ENCODE measurements around the gene JDP2.

JDP2 gene

DNA sequence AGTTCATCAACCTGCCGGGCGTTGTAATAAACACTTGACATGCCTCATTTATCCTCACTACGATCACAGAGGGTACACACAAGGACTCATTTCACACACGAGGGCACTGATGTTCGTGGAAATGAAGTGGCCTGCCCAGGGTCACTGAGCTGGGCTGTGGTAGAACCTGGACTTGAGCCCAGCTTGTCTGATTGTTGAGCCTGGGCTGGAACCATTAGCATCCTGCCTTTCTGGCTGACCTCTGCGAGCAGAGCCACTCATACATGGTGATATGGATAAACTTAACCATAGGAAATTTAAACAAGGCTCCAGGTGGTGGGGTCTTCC, 16.6 kb upstream of the JDP2 start:
- no peak for DNase-seq

DNA sequence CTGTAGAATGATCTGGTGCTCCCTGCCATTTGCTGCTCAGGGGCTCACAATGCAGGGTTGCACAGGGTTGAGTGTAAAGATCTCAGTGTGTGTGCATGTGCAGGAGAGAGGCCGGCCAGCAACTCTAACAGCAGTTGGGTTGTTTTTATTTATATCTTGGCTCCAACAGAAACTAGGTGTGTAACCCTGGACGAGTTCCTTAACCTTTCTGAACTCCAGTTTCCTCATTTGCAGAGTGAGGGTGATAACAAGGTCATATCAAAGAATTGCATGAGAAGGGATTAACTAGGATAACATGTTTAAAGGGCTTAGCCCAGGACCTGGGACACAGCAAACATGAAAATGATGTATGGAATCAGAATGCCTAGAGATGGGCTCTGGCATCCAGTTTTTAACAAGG, 14.8 kb upstream of the JDP2 start:
- DNase-seq: no peak

DNA sequence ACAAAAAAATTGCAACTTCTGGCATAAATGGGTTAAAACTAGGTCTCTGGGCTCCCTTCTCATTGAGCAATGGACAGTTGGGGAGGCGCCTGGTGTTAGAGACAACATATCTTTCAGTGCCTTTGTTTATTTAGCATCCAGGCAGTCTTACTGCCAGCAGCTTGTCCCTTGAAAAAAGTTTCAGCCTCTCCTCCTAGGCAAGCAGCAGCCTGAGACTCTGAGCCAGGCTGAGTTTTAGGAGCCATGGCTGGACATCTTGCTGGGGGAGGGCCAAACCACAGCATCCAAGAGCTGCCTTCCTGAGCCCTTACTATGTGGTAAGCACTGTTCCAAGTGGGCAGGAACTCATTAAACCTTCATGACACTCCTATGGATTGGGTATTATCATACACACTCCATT, 10.1 kb upstream of the JDP2 start:
- DNase-seq: peak; percentile 15 to 22

DNA sequence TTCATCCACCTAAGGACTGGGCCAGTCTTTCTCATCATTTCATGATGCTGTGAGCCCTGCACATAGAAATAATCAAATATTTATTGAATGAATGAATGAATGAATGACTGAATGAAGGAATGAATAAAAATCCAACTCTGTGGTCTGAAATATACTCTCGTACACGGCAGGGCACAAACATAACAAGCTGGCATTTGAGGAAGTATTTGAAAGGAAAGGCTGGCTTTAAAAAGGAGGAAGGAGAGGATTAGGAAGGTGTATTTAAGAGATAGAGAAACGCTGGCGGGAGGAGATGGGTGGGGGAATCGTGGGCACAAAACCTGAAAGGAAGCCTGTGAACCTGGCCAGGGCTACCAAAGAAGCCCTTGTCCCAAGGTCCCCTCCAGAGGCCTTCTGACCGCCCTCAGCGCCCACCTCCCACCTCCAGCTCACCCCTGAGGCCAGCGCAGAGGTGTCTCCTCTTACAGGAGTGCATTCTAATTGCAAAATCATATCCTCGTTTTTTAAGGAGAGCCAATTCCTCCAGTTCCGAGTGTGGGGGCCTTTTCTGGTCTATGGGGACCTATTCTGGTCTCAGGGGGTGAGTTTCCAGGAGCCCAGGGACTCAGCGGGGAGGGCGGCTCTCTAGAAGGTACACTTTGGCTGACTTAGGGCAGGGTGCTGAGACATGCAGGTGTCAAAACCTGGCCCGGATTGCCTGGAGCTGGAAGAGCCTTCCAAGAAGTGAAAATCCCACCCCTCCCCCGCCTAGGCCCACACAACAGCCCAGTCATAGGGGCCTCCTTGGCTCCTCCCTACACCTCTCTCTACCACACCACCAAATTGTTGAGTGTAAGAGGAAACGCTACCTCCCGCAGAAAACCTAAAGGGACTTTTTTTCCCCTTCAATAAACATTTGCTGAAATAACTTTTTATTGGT, 8.7 kb upstream of the JDP2 start:
- peak; percentile 57 to 78 for DNase-seq

DNA sequence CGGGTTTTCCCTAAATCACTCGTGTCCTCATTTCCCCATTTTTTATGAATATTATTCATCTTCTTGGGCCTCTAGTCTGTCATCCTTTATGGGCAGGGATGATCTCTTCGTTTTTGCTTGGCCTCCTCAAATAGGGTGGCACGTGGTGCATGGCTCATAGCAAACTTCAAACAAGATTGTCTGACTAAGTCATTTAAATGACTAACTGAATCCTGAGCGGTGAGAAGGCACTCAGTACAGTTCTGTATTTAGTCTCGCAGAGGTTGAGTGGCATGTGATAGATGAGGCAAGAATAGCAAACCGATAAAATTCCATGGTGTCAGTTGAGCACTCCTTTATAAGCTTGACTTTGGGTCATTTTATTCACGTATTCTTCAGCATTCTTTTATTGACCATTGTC, 5.7 kb upstream of the JDP2 start:
- no peak for DNase-seq

DNA sequence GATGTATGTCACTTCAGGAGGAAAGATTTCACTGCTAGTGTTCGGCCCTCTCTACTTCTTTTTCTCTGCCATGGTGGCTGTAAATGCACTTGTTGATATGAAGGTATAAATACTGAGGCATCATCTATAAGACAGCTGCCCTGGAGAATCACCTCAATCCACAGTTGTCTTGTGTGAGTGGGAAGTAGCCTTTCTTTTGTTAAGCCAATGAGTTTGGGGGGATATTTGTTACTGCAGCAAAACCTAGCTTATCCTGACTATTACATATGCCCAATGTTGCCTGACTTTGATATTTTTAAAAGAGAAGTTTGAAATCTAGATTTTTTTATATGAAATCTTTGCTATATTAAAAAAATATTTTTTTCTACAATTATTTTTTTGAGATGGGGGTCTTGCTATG, 3.3 kb upstream of the JDP2 start:
- DNase-seq: no peak

DNA sequence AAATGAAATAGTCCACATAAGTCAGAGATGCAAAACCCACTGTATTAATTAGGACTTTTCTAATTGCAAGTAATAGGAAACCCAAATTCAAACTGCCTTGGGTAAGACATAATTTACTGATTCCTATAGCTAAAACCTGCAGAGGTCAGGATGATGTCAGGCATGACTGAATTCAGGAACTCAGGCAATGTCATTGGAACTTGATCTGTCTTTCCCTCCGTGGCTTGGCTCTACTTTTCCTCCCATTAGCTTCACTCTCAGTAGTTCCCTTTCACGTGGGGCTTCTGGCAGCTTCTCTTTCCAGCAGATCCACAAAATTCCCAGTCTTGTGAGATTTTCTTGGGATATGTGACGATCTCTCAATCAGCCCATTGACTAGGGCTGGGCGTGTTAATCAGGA, 2.4 kb upstream of the JDP2 start:
- no peak for DNase-seq

DNA sequence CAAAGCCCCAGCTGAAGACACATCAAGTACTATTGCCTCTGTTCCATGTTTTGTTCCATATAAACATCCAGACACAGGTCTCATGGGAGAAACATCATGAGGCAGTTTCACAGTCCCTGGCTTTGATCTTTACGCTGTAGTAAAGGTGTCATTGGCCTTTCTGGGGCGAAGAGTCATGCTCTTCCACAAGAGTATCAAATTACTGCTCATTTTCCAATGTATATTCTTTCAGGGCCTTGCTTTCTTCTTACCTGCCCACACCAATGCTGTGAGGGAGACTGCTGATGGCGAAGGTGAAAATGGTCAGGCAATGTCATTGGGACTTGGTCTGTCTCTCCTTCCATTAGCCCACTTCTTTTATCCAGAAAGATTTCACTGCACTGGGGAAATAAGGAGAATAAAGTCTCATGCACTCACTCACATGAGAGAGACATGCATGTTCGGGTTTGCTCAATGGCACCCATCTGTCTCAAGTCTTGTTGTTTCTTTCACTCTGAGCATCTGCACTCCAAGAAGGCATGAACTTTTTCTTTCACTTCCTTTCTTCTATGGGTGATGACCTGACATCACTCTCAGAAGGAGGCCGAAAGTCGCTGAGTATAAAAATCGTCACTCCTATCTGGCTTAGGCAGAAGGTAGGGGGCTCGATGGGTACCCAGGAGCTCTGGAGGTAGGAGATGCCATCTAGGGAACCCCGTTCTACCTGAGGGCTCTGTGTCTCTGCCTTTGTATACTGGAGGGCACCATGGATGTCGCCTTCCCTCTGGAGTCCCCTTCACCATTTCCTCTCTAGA, 1.3 kb upstream of the JDP2 start:
- DNase-seq: no peak

DNA sequence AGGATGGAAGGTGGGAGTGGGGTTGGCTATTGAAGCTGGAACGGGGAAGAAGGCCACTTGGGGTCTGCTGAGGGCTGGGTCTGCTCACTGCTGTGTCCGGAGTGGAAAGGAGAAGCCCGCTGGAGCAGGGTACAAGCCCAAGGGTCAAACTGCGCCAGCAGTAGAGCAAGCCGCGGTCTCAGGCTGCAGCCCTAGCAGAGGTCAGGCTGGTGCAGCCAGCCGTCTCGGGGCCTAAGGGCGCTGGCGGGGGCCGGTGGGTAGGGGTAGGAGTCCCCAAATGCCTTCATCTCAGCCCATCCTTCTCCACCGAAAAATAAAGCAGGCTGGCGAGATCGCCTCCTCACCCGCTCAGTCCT, 718 bp upstream of the JDP2 start:
- DNase-seq: no peak

DNA sequence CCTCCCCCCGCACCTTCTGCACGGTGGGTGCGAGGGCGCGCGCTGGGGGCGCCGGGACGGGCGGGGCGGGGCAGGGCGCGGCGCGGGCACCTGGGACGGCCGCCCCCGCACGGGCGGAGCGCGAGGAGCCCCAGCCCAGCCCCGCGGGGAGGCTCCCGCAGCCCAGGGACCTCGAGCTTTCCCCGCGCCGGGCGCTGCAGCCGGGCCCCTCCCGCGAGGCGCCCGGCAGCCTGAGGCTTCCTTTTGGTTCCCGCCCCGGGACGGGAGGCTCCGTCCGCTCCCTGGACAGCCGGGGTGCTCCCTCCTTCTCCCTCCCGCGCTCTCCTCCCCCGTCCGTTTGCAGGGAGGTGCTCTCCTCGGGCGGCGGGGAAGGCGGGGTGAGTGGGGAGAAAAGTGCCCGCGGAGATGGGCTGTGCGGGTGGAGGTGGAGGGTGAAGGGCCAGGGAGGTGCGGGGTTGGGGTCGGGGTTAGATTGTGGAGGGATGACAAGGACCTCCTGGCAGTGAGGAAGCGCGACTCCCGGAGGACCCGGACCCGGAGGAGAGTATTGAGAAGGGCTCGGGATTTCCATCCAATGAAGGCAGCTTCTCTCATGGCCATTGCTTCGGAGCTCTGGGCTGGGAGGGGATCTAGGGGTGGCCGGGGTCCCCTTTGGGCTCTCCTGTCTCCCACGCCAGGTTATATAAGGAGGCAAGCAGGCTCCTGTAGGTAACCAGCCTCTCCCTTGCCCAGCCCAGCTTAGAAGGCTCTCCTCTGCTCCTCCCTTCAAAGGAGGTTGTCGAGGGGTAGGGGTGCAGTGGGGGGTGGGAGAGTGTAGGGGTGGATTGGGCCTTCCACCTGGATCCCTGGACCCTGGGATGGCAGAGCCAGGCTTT, 645 bp downstream of the JDP2 start:
- DNase-seq: peak in 1 of 2 experiments; percentile 20

DNA sequence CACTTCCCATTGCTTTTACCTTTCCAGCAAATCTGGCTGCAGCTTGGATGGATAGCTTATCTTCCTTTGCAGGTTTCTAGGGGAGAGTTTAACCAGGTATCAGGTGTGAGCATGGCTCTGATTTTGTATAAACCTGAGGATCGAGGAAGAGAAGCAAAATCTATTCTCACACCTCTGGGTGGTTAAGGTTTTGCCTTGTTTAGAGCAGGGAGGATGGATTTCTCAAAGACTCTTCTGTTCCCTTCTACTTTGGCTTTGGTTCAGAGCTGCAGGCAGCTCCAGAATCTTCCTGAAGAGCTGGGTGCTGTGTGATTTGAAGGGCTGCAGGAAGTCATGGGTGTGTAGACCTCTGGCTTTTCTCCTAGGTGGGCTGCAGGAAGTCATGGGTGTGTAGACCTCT, 1.7 kb downstream of the JDP2 start:
- no peak for DNase-seq

DNA sequence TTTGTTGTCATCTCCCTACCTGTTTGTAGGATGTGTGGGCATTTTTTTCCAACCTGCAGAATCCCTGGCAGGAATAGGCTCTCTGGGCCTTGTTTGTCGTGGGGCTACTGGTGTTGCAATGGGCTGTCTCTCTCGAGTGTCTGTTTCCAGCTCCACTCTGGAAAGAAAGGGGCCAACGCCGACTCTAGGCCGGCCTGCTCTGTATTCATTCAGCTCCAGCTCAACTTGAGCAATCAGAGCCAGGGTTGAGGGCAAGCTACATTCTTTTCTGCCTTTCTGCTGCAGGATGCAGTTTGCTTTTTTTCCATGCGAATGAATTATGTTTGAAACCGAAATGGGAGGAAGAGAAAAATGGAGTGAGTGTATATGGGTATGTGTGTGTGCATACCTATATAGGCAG, 2.3 kb downstream of the JDP2 start:
- DNase-seq: no peak

DNA sequence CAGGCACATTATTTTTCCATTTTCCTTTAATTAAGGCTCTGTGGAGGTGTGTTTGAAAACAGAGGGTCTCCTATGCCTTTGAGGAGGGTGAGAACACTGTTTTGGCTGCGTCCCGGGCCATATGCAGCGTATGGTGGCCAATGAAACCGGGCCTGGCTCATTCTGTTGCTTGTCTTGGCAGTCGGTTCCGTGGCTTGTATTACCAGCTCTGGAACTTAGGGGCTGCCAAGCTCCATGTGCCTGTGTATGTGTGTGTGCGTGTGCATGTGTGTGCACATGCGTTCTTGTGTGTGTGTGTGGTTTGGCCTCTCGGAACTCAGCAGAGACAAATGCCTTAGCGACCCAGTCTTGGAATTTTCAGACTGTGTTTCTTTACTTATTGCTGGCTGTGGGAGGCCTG, 2.7 kb downstream of the JDP2 start:
- peak in 1 of 2 experiments; percentile 19 for DNase-seq

DNA sequence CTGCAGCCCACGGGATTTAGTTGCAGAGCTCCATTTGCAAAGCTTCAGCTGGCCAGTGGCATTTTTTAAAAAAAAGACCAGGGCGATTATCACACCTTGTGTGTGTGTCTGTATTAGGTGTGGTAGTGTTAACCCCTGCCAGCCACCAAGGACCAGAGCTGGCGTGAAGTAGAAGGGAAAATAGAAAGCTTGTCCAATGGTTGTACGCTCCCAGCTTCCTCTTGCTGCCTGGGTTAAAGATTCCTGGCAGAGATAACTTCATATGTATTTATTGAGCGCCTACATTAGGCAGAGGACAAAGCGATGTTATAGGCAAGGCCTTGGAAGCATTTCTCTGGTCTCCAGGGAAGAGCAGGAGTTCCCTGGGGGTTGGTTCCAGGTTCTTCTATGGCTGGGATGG, 3.2 kb downstream of the JDP2 start:
- peak in 1 of 2 experiments; percentile 15 for DNase-seq

DNA sequence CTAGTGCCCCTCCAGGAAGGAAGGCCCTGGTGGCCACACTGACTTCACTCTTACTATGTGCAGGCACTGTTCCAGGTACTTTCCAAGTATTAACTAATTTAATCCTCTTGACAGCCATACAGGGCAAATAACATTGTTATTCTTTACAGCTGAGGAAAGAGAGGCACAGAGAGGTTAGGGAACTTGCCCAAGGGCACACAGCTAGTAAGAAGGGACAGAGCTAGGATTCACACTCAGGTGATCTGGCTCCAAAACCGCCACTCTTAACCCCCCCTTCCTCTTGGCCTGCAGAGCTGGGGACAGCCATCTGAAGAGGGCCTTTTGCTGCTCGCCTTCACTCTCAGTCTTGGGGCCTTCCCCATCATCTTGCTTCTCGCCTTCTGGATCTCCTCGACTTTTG, 4.0 kb downstream of the JDP2 start:
- DNase-seq: no peak

DNA sequence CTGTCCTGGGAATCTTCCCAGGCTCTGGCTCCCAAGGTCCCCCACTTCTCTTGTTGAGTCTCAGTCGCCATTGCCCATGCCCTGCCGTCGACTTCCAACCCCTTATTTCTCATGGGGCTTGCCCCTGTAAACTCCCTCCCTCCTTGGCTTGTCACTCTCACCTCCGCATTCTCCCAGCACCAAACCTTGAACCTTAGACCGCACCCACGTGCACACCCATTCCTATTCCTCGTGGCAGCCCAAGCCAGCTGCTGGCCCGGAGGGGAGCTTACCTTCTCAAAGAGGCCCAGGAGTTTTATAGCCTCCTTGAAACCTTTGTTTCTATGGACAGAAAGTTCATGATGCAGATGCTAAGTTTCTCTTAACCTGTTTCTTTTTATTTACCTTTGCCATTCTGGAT, 4.6 kb downstream of the JDP2 start:
- no peak for DNase-seq

DNA sequence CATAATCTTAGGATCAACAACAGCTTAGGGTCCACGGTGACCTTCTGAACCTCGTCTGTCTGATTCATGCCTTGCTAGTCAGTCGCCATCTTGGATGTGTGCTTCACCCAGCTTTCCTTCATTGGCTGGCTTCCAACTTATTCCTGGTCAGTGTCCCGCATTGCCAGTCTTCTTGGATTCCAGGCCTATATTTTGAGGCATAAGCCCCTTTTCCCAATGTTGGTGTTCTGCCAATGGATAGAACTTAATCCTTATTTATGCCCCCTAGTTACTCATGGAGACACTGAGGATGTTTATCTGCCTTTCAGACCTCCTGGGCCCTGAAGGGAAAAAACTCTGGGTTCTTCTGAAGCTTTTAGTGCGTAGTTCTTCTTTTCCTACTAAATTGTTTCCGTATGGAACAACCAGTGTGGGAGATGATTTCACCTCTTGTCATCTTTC, 5.8 kb downstream of the JDP2 start:
- no peak for DNase-seq

DNA sequence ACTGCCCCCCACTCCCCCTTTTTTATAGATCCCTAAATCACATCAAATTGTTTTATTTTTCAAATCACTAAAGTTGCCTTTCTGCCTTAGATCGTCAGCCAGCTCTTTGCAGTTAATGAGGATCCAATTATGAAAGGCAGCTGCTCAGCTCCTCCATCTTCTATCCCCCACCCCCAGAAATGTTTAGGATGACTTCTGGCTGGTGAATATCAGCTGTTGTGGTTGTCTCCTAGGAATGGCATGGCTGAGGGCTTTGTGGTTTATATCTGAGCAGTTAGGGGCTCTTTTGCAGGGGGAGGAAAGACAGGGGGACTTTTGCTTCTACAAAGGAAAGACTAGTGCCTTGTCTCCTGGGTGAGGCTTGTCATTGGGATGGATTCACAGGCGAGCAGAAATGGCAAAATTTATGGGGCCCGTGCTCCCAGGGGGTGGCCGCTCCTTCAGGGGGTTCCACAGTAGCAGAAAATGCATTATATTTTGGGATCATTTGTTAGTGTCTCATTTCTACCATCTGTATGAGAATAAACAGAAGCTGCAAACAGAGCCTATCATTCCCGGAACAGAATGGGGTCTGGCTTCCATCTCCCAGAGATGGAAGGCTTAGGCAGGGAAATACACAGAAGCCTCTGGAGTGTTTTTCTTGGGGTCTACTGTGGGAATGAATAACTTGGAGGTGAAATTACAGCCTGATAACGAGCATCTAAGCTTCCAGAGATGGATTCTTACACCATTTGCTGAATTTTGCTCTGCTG, 6.5 kb downstream of the JDP2 start:
- no peak for DNase-seq

DNA sequence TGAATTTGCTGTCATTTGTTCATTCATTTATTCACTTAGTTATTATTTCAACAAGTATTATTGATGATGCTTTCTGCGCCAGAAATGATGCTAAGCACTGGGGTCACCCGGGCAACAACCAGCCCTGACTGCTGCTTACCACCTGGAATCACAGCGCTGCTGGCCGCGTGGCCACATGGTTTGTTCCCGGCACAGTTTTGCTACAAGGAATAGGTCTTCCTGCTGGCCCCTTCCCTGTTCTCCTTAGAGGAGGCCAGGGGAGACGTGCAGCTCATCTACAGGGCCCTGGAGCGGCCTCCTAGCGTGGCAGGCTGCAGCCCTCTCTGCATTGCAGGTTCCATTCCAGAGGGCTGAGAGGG, 7.0 kb downstream of the JDP2 start:
- no peak for DNase-seq

DNA sequence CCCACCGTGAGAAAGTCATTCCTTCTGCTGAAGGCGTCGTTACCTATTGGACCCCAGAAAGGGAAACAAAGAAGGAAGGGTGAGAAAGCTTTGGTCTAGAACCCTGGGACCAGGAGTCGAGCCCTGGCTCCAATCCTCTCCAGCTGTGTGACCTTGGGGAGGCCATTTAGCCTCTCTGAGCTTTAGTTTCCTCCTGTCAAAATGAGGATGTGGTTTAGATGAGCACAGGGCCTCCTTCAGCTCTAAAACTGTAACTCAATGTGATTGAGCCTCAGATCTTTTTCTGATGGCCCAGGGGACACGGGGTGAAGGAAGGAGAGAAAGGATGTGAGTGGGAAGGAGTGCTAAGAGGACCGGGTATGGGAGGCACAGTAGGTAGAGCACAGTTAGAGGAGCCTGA, 7.7 kb downstream of the JDP2 start:
- DNase-seq: no peak

DNA sequence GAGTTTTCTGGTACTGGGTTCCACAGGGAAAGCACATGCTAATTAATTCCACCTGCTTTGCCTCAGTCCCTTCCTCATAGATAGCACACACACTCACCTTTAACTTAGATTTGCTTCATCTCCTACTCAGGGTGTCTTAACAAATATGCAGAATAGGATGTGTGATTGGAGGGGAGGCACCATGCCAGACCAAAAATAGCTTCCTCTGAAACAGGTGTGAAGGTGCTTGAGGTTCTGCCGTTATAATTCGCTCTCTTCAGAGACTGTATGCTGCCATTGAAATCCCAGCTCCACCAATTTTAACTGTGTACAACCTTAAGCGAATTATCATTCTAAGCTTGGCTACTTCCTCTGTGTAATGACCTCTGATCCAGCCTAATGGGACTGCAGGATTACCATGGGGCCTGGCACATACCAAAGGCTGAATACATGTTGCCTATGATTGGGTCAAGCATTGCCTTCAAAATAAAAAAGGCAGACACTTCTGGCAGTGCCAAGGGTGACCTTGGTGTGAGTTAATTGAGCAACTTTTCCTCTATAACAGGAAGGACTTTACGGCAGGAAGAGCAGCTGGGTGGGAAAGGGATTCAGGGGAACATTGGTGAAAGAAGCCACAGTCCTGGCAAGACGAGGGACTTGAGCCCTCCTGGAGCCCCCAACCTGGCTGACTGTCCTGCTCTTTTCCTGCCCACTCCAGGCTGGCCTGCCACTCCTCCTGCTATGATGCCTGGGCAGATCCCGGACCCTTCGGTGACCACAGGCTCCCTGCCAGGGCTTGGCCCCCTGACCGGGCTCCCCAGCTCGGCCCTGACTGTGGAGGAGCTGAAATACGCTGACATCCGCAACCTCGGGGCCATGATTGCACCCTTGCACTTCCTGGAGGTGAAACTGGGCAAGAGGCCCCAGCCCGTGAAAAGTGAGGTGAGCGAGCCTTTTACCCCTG, 9.7 kb downstream of the JDP2 start:
- DNase-seq: no peak

Measured in AML-193 (cell line).